SK-N-SH (cell line): ENCODE measurements around the gene DNAJB8. TPM values are rescaled to one million over a fixed set of nuclear protein-coding genes. Genes with fewer than 3 reads are reported as not detected.

Source experiments
- CTCF ChIA-PET: fragments of 300-600, 350-600 bp; formaldehyde crosslinking; extraction: SDS; loops from one replicate; lab custom pipeline; 2021; lab: Yijun Ruan, JAX
- POLR2A ChIA-PET: fragments of 350-600 bp; sonication (Branson Sonifier 250); formaldehyde crosslinking; extraction: SDS; loops from one replicate; lab custom pipeline; 2020; ENCODE audit warnings: antibody characterized with exemption, inconsistent platforms; lab: Yijun Ruan, JAX
- DNase-seq: peaks from one replicate; pipeline ENCODE4 v3.0.0; 2012
- H2AFZ ChIP-seq: fragments of 200-600 bp; sonication (generic); 2 replicates; pipeline ENCODE4 v1.8.1; 2016; ENCODE audit warnings: antibody characterized with exemption, mild to moderate bottlenecking, low read depth
- H3F3A ChIP-seq: fragments of 200-600 bp; sonication (generic); replicated peaks from 2 replicates; pipeline ENCODE3; 2016; ENCODE audit warnings: antibody characterized with exemption, mild to moderate bottlenecking; ENCODE audit not compliant: insufficient read depth
- H3K27ac ChIP-seq, 2 experiments: fragments of 200-500 bp in 1 of 2; fragments of 200-600 bp in 1 of 2; sonication (Bioruptor generic) in 1 of 2; sonication (generic), shearing (Covaris generic) in 1 of 2; 2 replicates each; pipeline versions ENCODE4 v1.5.1 to v1.6.1; 2014 to 2016; ENCODE audit warnings: low read depth in 2 of 2, inconsistent platforms in 1 of 2, low read length in 1 of 2, mild to moderate bottlenecking in 1 of 2, mixed read lengths in 1 of 2
- H3K27me3 ChIP-seq: fragments of 200-600 bp; sonication (generic), shearing (Covaris generic); 2 replicates; pipeline ENCODE4 v1.6.1; 2016; ENCODE audit warnings: mixed run types; ENCODE audit not compliant: insufficient read depth
- H3K36me3 ChIP-seq, 2 experiments: fragments of 200-500 bp in 1 of 2; fragments of 200-600 bp in 1 of 2; sonication (Bioruptor generic) in 1 of 2; sonication (generic) in 1 of 2; replicated peaks in 1 of 2; 2 replicates each; pipeline versions ENCODE3 to v1.5.1; 2014 to 2016; ENCODE audit warnings: low read length in 1 of 2, mild to moderate bottlenecking in 1 of 2; ENCODE audit not compliant: insufficient read depth in 2 of 2, control insufficient read depth in 1 of 2
- H3K4me1 ChIP-seq, 2 experiments: fragments of 200-500 bp in 1 of 2; fragments of 200-600 bp in 1 of 2; sonication (Bioruptor generic) in 1 of 2; sonication (generic), shearing (Covaris generic) in 1 of 2; 2 replicates each; pipeline versions ENCODE4 v1.5.1 to v1.6.1; 2014 to 2016; ENCODE audit warnings: low read depth in 1 of 2, low read length in 1 of 2, mixed run types in 1 of 2; ENCODE audit not compliant: insufficient read depth in 2 of 2, control insufficient read depth in 1 of 2
- H3K4me2 ChIP-seq: fragments of 200-600 bp; sonication (generic), shearing (Covaris generic); 2 replicates; pipeline ENCODE4 v1.6.1; 2017; ENCODE audit warnings: mixed run types
- H3K4me3 ChIP-seq, 2 experiments: fragments of 200-500 bp in 1 of 2; fragments of 200-600 bp in 1 of 2; sonication (Bioruptor generic) in 1 of 2; sonication (generic), shearing (Covaris generic) in 1 of 2; 2 replicates each; pipeline versions ENCODE4 v1.5.1 to v1.8.1; 2014 to 2016; ENCODE audit warnings: low read depth in 2 of 2, inconsistent platforms in 1 of 2, low read length in 1 of 2, mild to moderate bottlenecking in 1 of 2, mixed read lengths in 1 of 2, moderate library complexity in 1 of 2
- H3K79me2 ChIP-seq: fragments of 200-600 bp; sonication (generic); 2 replicates; pipeline ENCODE4 v1.8.1; 2017; ENCODE audit warnings: mild to moderate bottlenecking; ENCODE audit not compliant: insufficient read depth
- H3K9ac ChIP-seq: fragments of 200-600 bp; sonication (generic); 2 replicates; pipeline ENCODE4 v1.6.1; 2017; ENCODE audit warnings: mixed run types
- H3K9me2 ChIP-seq: fragments of 200-600 bp; sonication (generic); 2 replicates; pipeline ENCODE4 v1.6.1; 2017; ENCODE audit warnings: mixed run types
- H3K9me3 ChIP-seq: fragments of 200-600 bp; sonication (generic); 2 replicates; pipeline ENCODE4 v1.6.1; 2017; ENCODE audit warnings: mixed run types, mild to moderate bottlenecking, moderate library complexity
- H4K20me1 ChIP-seq: fragments of 200-600 bp; sonication (generic); 2 replicates; pipeline ENCODE4 v1.6.1; 2017; ENCODE audit warnings: mild to moderate bottlenecking, mixed run types; ENCODE audit not compliant: insufficient read depth
- CHD2 ChIP-seq: fragments of 150-350 bp; IDR thresholded peaks from 2 replicates; pipeline ENCODE4 v1.6.1; 2018; ENCODE audit warnings: low read length; ENCODE audit not compliant: partially characterized antibody
- ELF1 ChIP-seq: IDR thresholded peaks from 2 replicates; pipeline ENCODE4 v1.4.0; 2012
- EP300 ChIP-seq, 2 experiments: IDR thresholded peaks; 2 replicates each; pipeline versions ENCODE4 v1.4.0 to v1.6.1; 2012; ENCODE audit warnings: borderline replicate concordance in 1 of 2, low read depth in 1 of 2, low read length in 1 of 2
- EZH2phosphoT487 ChIP-seq: fragments of 200-600 bp; sonication (generic); IDR thresholded peaks from 2 replicates; pipeline ENCODE4 v1.6.1; 2017; ENCODE audit warnings: low read depth, mixed run types, mild to moderate bottlenecking, antibody characterized with exemption, moderate library complexity, borderline replicate concordance
- FOXM1 ChIP-seq: IDR thresholded peaks from 2 replicates; pipeline ENCODE4 v1.4.0; 2012; ENCODE audit warnings: low read depth, mild to moderate bottlenecking
- MEF2A ChIP-seq: IDR thresholded peaks from 2 replicates; pipeline ENCODE4 v1.4.0; 2012; ENCODE audit warnings: low read depth, borderline replicate concordance
- MXI1 ChIP-seq: IDR thresholded peaks from 2 replicates; pipeline ENCODE4 v1.6.1; 2012; ENCODE audit warnings: mild to moderate bottlenecking, low read depth, low read length, improper control_type of control experiment
- RCOR1 ChIP-seq: fragments of 150-350 bp; IDR thresholded peaks from 2 replicates; pipeline ENCODE4 v1.6.1; 2017; ENCODE audit warnings: antibody characterized with exemption, low read length
- RFX5 ChIP-seq: IDR thresholded peaks from 2 replicates; pipeline ENCODE4 v1.6.1; 2012; ENCODE audit warnings: mild to moderate bottlenecking, improper control_type of control experiment, low read length
- SMC3 ChIP-seq: IDR thresholded peaks from 2 replicates; pipeline ENCODE4 v1.6.1; 2012; ENCODE audit warnings: low read depth, low read length, improper control_type of control experiment
- TAF1 ChIP-seq: IDR thresholded peaks from 2 replicates; pipeline ENCODE4 v1.6.1; 2012; ENCODE audit warnings: low read depth, mild to moderate bottlenecking, low read length, moderate library complexity, borderline replicate concordance
- TCF12 ChIP-seq: IDR thresholded peaks from 2 replicates; pipeline ENCODE4 v1.4.0; 2012
- YY1 ChIP-seq: IDR thresholded peaks from 2 replicates; pipeline ENCODE4 v1.4.0; 2012; ENCODE audit warnings: low read depth, mild to moderate bottlenecking
- WGBS: methylation state at CpG from one replicate; pipeline ENCODE4 v1.1.6; 2017; ENCODE audit warnings: low lambda C conversion rate; 5-methylcytosine and 5-hydroxymethylcytosine counted together
- polyA plus RNA-seq, 3 experiments: library from polyadenylated mRNA; depleted of rRNA; stranded (reverse); fragments of >200 nt; gene quantifications; 2 replicates each; pipeline ENCODE4 v1.2.3, GENCODE V29; 2012
- TF ChIP-seq, protein P1 (sequence below): IDR thresholded peaks from 2 replicates; pipeline ENCODE4; 2012
- TF ChIP-seq, protein P2 (sequence below): IDR thresholded peaks from 2 replicates; pipeline ENCODE4 v1.4.0; 2012; ENCODE audit warnings: low read depth, borderline replicate concordance
- TF ChIP-seq, protein P3 (sequence below): IDR thresholded peaks from 2 replicates; pipeline ENCODE4 v1.6.1; 2012; ENCODE audit warnings: mild to moderate bottlenecking, low read depth, low read length, moderate library complexity
- TF ChIP-seq, protein P4 (sequence below): IDR thresholded peaks from 2 replicates; pipeline ENCODE4 v1.4.0; 2012; ENCODE audit warnings: low read depth, borderline replicate concordance
- TF ChIP-seq, protein P5 (sequence below): fragments of 200-600 bp; sonication (generic); IDR thresholded peaks from 2 replicates; pipeline ENCODE4 v1.6.1; 2017; ENCODE audit warnings: antibody characterized with exemption, mild to moderate bottlenecking, moderate library complexity
- TF ChIP-seq, protein P6 (sequence below): fragments of 150-350 bp; IDR thresholded peaks from 2 replicates; pipeline ENCODE4 v1.6.1; 2017; ENCODE audit warnings: antibody characterized with exemption, low read length, low read depth, borderline replicate concordance
- TF ChIP-seq, protein P7 (sequence below): IDR thresholded peaks from 2 replicates; pipeline ENCODE4 v1.4.0; 2012; ENCODE audit warnings: low read depth

Gene DNAJB8
- polyA plus RNA-seq, 1 of the 3 experiments (the other 2 are of a cell fraction) = not detected

DNA sequence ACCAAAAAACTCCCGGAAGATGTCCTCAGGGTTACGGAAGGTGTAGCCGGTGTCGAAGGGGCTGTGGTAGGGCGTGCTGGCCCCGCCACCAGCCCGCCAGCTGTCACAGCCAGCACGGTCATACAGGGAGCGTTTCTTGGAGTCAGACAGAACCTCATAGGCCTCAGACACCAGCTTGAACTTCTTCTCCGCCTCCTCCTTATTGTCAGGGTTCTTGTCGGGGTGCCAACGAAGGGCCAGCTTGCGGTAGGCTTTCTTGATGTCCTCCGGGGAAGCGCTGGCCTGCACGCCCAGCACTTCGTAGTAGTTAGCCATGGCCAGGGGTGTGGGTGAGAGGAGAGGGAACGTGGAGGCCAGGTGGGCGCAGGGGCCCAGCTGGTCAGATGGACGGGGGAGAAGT is 3.8 kb downstream of the DNAJB8 start:
- ChIA-PET POLR2A (interaction anchor here (1.2 to 3.8 kb wide), 4 partner anchors 18 to 52 kb away, joined by 3 to 16 read pairs (median 6); no protein-coding TSS in a partner anchor), CTCF (interaction anchor here (0.6 to 4.9 kb wide), 9 partner anchors 10 to 224 kb away, joined by 3 to 29 read pairs (median 4); no protein-coding TSS in a partner anchor)
- DNase-seq = no peak
- WGBS = 87% methylated on average over 14 of the region's 20 CpGs
- H4K20me1 ChIP-seq = no peaks in the 10 kb centered on the region
- no peaks in the 10 kb centered on the region for H3K9me3 ChIP-seq
- no peak overlapping the region for H3K9ac ChIP-seq
- H2AFZ ChIP-seq = no peak overlapping the region
- H3K4me3 ChIP-seq = no peak overlapping the region
- H3K27me3 ChIP-seq = peaks cover 5% of the 10 kb centered on the region; the same call in 1 of the 2 replicates
- TF ChIP-seq, protein P1, sequence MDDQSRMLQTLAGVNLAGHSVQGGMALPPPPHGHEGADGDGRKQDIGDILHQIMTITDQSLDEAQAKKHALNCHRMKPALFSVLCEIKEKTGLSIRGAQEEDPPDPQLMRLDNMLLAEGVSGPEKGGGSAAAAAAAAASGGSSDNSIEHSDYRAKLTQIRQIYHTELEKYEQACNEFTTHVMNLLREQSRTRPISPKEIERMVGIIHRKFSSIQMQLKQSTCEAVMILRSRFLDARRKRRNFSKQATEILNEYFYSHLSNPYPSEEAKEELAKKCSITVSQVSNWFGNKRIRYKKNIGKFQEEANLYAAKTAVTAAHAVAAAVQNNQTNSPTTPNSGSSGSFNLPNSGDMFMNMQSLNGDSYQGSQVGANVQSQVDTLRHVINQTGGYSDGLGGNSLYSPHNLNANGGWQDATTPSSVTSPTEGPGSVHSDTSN = no peak
- TF ChIP-seq, protein P2, sequence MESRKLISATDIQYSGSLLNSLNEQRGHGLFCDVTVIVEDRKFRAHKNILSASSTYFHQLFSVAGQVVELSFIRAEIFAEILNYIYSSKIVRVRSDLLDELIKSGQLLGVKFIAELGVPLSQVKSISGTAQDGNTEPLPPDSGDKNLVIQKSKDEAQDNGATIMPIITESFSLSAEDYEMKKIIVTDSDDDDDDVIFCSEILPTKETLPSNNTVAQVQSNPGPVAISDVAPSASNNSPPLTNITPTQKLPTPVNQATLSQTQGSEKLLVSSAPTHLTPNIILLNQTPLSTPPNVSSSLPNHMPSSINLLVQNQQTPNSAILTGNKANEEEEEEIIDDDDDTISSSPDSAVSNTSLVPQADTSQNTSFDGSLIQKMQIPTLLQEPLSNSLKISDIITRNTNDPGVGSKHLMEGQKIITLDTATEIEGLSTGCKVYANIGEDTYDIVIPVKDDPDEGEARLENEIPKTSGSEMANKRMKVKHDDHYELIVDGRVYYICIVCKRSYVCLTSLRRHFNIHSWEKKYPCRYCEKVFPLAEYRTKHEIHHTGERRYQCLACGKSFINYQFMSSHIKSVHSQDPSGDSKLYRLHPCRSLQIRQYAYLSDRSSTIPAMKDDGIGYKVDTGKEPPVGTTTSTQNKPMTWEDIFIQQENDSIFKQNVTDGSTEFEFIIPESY = no peak
- TF ChIP-seq RFX5 (no peak), CHD2 (no peak), TAF1 (no peak), TCF12 (no peak), YY1 (no peak), FOXM1 (no peak), EP300 (IDR thresholded peaks at IDR 0.05; ENCODE audit: borderline replicate concordance in 1 of 2, low read depth in 1 of 2, low read length in 1 of 2) (no peak), ELF1 (no peak), RCOR1 (no peak), EZH2phosphoT487 (no peak), MXI1 (no peak), SMC3 (no peak), MEF2A (no peak)
- TF ChIP-seq, protein P3, sequence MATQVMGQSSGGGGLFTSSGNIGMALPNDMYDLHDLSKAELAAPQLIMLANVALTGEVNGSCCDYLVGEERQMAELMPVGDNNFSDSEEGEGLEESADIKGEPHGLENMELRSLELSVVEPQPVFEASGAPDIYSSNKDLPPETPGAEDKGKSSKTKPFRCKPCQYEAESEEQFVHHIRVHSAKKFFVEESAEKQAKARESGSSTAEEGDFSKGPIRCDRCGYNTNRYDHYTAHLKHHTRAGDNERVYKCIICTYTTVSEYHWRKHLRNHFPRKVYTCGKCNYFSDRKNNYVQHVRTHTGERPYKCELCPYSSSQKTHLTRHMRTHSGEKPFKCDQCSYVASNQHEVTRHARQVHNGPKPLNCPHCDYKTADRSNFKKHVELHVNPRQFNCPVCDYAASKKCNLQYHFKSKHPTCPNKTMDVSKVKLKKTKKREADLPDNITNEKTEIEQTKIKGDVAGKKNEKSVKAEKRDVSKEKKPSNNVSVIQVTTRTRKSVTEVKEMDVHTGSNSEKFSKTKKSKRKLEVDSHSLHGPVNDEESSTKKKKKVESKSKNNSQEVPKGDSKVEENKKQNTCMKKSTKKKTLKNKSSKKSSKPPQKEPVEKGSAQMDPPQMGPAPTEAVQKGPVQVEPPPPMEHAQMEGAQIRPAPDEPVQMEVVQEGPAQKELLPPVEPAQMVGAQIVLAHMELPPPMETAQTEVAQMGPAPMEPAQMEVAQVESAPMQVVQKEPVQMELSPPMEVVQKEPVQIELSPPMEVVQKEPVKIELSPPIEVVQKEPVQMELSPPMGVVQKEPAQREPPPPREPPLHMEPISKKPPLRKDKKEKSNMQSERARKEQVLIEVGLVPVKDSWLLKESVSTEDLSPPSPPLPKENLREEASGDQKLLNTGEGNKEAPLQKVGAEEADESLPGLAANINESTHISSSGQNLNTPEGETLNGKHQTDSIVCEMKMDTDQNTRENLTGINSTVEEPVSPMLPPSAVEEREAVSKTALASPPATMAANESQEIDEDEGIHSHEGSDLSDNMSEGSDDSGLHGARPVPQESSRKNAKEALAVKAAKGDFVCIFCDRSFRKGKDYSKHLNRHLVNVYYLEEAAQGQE = no peak
- TF ChIP-seq, protein P4, sequence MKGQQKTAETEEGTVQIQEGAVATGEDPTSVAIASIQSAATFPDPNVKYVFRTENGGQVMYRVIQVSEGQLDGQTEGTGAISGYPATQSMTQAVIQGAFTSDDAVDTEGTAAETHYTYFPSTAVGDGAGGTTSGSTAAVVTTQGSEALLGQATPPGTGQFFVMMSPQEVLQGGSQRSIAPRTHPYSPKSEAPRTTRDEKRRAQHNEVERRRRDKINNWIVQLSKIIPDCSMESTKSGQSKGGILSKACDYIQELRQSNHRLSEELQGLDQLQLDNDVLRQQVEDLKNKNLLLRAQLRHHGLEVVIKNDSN = no peak
- TF ChIP-seq, protein P5, sequence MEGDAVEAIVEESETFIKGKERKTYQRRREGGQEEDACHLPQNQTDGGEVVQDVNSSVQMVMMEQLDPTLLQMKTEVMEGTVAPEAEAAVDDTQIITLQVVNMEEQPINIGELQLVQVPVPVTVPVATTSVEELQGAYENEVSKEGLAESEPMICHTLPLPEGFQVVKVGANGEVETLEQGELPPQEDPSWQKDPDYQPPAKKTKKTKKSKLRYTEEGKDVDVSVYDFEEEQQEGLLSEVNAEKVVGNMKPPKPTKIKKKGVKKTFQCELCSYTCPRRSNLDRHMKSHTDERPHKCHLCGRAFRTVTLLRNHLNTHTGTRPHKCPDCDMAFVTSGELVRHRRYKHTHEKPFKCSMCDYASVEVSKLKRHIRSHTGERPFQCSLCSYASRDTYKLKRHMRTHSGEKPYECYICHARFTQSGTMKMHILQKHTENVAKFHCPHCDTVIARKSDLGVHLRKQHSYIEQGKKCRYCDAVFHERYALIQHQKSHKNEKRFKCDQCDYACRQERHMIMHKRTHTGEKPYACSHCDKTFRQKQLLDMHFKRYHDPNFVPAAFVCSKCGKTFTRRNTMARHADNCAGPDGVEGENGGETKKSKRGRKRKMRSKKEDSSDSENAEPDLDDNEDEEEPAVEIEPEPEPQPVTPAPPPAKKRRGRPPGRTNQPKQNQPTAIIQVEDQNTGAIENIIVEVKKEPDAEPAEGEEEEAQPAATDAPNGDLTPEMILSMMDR = no peak
- TF ChIP-seq, protein P6, sequence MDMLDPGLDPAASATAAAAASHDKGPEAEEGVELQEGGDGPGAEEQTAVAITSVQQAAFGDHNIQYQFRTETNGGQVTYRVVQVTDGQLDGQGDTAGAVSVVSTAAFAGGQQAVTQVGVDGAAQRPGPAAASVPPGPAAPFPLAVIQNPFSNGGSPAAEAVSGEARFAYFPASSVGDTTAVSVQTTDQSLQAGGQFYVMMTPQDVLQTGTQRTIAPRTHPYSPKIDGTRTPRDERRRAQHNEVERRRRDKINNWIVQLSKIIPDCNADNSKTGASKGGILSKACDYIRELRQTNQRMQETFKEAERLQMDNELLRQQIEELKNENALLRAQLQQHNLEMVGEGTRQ = no peak
- TF ChIP-seq, protein P7, sequence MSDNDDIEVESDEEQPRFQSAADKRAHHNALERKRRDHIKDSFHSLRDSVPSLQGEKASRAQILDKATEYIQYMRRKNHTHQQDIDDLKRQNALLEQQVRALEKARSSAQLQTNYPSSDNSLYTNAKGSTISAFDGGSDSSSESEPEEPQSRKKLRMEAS = no peak
- no peaks in the 10 kb centered on the region for H3K9me2 ChIP-seq
- peaks cover 0 to 60% of the 10 kb centered on the region in 2 experiments; a peak in 1 of 4 replicates for H3K4me1 ChIP-seq
- no peaks in the 10 kb centered on the region for H3K79me2 ChIP-seq
- no peak overlapping the region for H3K4me2 ChIP-seq
- no peak overlapping the region for H3K27ac ChIP-seq
- H3K36me3 ChIP-seq = no peaks in the 10 kb centered on the region
- no peaks in the 10 kb centered on the region for H3F3A ChIP-seq
